Muscle layer of duodenum (tissue), 2 donors: ENCODE results near the gene SH2D6.
"Not testable (repeated sequence)": the region's sequence is repeated elsewhere in the genome, so short reads cannot be mapped to it uniquely, and the experiment has no call there.

Source experiments
- H3K27ac ChIP-seq: one replicate; pipeline ENCODE4 v1.7.0; 2013; ENCODE audit warnings: mild to moderate bottlenecking, low read length
- H3K27me3 ChIP-seq: one replicate; pipeline ENCODE4 v1.7.0; 2013; ENCODE audit warnings: low read depth, mild to moderate bottlenecking, control low read depth, low read length
- H3K36me3 ChIP-seq, 2 donors: one replicate each; pipeline ENCODE4 v1.7.0; 2013; ENCODE audit warnings: low read length in 2 of 2, control low read depth in 1 of 2, mild to moderate bottlenecking in 1 of 2; ENCODE audit not compliant: insufficient read depth in 2 of 2, control insufficient read depth in 1 of 2
- H3K4me1 ChIP-seq, 2 donors: one replicate each; pipeline ENCODE4 v1.7.0; 2013; ENCODE audit warnings: low read length in 2 of 2, mild to moderate bottlenecking in 2 of 2, control low read depth in 1 of 2, moderate library complexity in 1 of 2; ENCODE audit not compliant: insufficient read depth in 2 of 2, control insufficient read depth in 1 of 2
- H3K4me3 ChIP-seq, 2 donors: one replicate each; pipeline ENCODE4 v1.7.0; 2013; ENCODE audit warnings: low read length in 2 of 2, low read depth in 1 of 2, mild to moderate bottlenecking in 1 of 2
- H3K9me3 ChIP-seq, 2 donors: one replicate each; pipeline ENCODE4 v1.7.0; 2013; ENCODE audit warnings: low read length in 2 of 2, control low read depth in 1 of 2, mild to moderate bottlenecking in 1 of 2; ENCODE audit not compliant: control insufficient read depth in 1 of 2
- donor health status: healthy.

Gene SH2D6

DNA sequence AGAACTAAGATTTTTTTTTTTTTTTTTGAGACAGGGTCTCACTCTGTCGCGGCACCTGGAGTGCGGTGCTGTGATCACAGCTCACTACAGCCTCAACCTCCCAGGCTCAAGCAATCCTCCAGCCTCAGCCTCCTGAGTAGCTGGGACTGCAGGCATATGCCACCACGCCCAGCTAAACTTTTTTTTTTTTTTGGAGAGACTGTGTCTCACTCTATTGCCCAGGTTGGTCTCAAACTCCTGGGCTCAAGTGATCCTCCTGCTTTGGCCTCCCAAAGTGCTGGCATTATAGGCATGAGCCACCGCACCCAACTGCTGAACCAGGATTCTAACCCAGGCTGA, 4.1 kb upstream of the SH2D6 start:
- H3K9me3 ChIP-seq, H3K27ac ChIP-seq, H3K36me3 ChIP-seq, H3K27me3 ChIP-seq: not testable (repeated sequence)
- peaks cover 13 to 14% of the 10 kb centered on the region in 2 donors for H3K4me1 ChIP-seq
- peak overlapping the region in 1 of 2 donors; percentile 50 for H3K4me3 ChIP-seq

- Histone ChIP-seq H3K4me3 (no peak overlapping the region), H3K27ac (no peak overlapping the region), H3K9me3 (no peaks in the 10 kb centered on the region), H3K27me3 (no peaks in the 10 kb centered on the region), H3K4me1 (peaks cover 10 to 16% of the 10 kb centered on the region in 2 donors), H3K36me3 (no peaks in the 10 kb centered on the region)
Measured at GRCh38 chr2:85414761-85415553, 3.6 kb upstream of the SH2D6 start.

- H3K36me3 ChIP-seq, result no peaks in the 10 kb centered on the region
- H3K4me3 ChIP-seq, result no peak overlapping the region
- peaks cover 10 to 11% of the 10 kb centered on the region in 2 donors for H3K4me1 ChIP-seq
- no peaks in the 10 kb centered on the region for H3K27me3 ChIP-seq
- H3K27ac ChIP-seq, result no peak overlapping the region
- no peaks in the 10 kb centered on the region for H3K9me3 ChIP-seq
Measured at GRCh38 chr2:85415980-85416650, 2.4 kb upstream of the SH2D6 start.

GRCh38 chr2:85419009-85419675, 628 bp downstream of the SH2D6 start:
- H3K27me3 ChIP-seq, result no peaks in the 10 kb centered on the region
- H3K4me3 ChIP-seq, result peak overlapping the region; percentile 77 to 82
- no peaks in the 10 kb centered on the region for H3K9me3 ChIP-seq
- no peaks in the 10 kb centered on the region for H3K36me3 ChIP-seq
- peak overlapping the region; percentile 92 for H3K27ac ChIP-seq
- H3K4me1 ChIP-seq, result peaks cover 11% of the 10 kb centered on the region in 2 donors

DNA sequence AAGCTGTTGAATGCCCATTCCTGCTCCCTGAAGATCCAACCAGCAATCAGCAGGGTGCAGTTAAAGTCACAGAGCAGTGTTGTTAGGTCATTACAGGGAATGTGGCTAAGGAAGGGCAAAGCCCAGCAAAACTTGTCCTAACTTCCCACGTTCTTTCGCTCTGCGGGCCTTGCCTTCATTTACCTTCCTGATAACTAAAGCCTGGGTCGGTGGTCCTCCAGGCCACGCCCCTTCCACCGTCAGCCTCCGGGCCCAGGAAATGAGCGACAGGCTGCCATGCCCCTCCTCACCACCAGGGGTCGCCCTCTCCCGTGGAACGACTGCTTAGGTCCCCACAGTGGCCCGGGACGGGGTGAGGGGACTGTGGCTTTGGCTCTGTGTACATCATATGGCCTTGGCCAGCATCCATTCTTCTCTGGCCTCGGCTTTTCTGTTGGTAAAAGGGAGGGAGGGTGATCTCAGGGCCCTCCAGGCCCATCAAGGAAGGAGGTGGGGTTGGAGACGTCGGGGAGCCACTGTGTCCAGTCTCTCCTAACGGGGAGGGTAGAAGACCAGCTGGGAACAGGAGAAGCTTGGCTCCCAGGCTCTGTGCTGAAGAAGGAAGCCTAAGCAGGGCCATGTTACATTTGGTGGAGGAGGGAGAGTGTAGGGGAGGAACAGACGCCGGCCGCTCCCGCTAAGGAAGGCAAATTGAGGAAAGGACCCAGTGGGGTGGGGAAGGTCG, 2.2 kb downstream of the SH2D6 start:
- peaks cover 11% of the 10 kb centered on the region in 2 donors for H3K4me1 ChIP-seq
- H3K36me3 ChIP-seq, result no peaks in the 10 kb centered on the region
- H3K27ac ChIP-seq, result peak overlapping the region; percentile 35
- H3K9me3 ChIP-seq, result no peaks in the 10 kb centered on the region
- no peaks in the 10 kb centered on the region for H3K27me3 ChIP-seq
- peak overlapping the region in 1 of 2 donors; percentile 38 for H3K4me3 ChIP-seq

GRCh38 chr2:85421260-85422071, 3.0 kb downstream of the SH2D6 start:
- H3K27me3 ChIP-seq, result no peaks in the 10 kb centered on the region
- no peak overlapping the region for H3K4me3 ChIP-seq
- no peaks in the 10 kb centered on the region for H3K9me3 ChIP-seq
- H3K36me3 ChIP-seq, result no peaks in the 10 kb centered on the region
- H3K4me1 ChIP-seq, result peaks cover 11% of the 10 kb centered on the region in 2 donors
- peak overlapping the region; percentile 35 for H3K27ac ChIP-seq

GRCh38 chr2:85422072-85422457, 3.6 kb downstream of the SH2D6 start:
- peak overlapping the region; percentile 35 for H3K27ac ChIP-seq
- no peak overlapping the region for H3K4me3 ChIP-seq
- no peaks in the 10 kb centered on the region for H3K36me3 ChIP-seq
- H3K9me3 ChIP-seq, result no peaks in the 10 kb centered on the region
- peaks cover 11% of the 10 kb centered on the region in 2 donors for H3K4me1 ChIP-seq
- H3K27me3 ChIP-seq, result no peaks in the 10 kb centered on the region

DNA sequence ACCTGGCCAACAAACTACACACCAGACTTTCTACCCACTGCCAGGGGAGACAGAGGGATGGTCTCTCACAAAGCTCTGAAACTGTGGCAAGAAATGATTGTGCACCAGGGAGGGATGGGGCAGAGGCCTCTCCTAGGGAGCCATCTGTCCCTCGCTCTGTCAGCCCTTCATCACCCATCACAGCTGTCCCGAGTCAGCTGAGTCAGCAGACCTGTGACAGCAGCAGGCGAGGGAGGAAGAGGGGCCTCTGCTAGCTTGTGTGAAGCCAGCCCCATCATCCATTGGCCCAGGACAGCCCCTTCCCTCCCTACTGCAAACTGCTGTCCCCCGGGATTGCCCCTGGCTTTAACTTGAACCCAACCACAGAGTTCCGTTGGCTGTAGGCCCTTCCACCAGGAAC, 5.0 kb downstream of the SH2D6 start:
- Histone ChIP-seq H3K4me1 (peaks cover 11% of the 10 kb centered on the region in 2 donors), H3K36me3 (no peaks in the 10 kb centered on the region), H3K9me3 (no peaks in the 10 kb centered on the region), H3K27ac (no peak overlapping the region), H3K27me3 (no peaks in the 10 kb centered on the region), H3K4me3 (no peak overlapping the region)

- Histone ChIP-seq H3K36me3 (no peaks in the 10 kb centered on the region), H3K27me3 (no peaks in the 10 kb centered on the region), H3K27ac (no peak overlapping the region), H3K4me1 (peaks cover 0 to 5% of the 10 kb centered on the region in 2 donors), H3K9me3 (no peaks in the 10 kb centered on the region), H3K4me3 (no peak overlapping the region)
Measured at GRCh38 chr2:85425588-85425987, 7.1 kb downstream of the SH2D6 start.

DNA sequence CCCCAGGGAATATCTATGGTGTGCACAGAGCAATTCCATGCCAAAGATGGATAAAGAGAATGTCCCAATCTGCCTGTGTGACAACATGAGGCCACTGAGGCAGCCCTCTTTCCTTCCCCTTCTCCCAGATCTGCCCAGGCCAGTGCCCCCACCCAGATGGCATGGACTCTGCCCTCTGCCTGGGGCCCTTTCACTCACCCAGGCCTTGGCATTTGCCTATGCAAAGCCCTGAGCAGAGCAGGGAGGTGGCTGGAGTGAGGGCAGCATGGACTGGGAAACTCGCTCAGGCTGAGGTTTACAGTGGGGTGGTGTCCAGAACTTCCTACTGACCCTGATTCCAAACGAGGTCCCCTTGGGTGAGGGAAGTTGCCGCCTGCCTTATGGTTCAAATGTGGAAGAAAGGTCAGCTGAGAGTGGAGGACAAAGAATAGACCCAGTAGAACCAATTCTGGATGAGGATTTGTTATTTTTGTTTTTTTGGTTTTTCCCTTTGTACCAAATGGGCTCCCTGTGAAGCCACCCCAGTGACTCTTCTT, 8.9 kb downstream of the SH2D6 start:
- H3K4me3 ChIP-seq, result no peak overlapping the region
- H3K36me3 ChIP-seq, result no peaks in the 10 kb centered on the region
- H3K27ac ChIP-seq, result no peak overlapping the region
- H3K27me3 ChIP-seq, result no peaks in the 10 kb centered on the region
- H3K9me3 ChIP-seq, result no peaks in the 10 kb centered on the region
- no peaks in the 10 kb centered on the region for H3K4me1 ChIP-seq
